ENCODE data around the gene ORM2. TPM values are rescaled to one million over a fixed set of nuclear protein-coding genes. Genes with fewer than 3 reads are reported as not detected.

Gene ORM2
- total and polyA plus RNA-seq, 9 donors: 0.33 to 0.40 (median 0.36) TPM; not detected in 6

GRCh38 chr9:114341152-114341830, 11.6 kb downstream of the ORM2 start:
- no peak overlapping the region for H3K4me3 ChIP-seq (ENCODE audit: low read length)
- no peaks in the 10 kb centered on the region for H3K9me3 ChIP-seq (replicated peaks; ENCODE audit: control insufficient read depth, low read depth, low read length)
- no peak overlapping the region for H3K27ac ChIP-seq (ENCODE audit: low read length)
- DNase-seq: no peak
- WGBS (ENCODE audit: insufficient coverage): 83% methylated on average over 9 of the region's 12 CpGs
- H3K36me3 ChIP-seq (ENCODE audit: control insufficient read depth, insufficient read depth, low read length): peaks cover 78% of the 10 kb centered on the region
- H3K27me3 ChIP-seq (ENCODE audit: control insufficient read depth, insufficient read depth, low read length): no peaks in the 10 kb centered on the region
- H3K4me1 ChIP-seq (ENCODE audit: control insufficient read depth, insufficient read depth, low read length): no peaks in the 10 kb centered on the region

GRCh38 chr9:114341991-114342390, 12.3 kb downstream of the ORM2 start:
- WGBS (ENCODE audit: insufficient coverage): 89% methylated on average over 4 of the region's 4 CpGs
- no peaks in the 10 kb centered on the region for H3K4me1 ChIP-seq (ENCODE audit: control insufficient read depth, insufficient read depth, low read length)
- H3K27me3 ChIP-seq (ENCODE audit: control insufficient read depth, insufficient read depth, low read length): no peaks in the 10 kb centered on the region
- H3K9me3 ChIP-seq (replicated peaks; ENCODE audit: control insufficient read depth, low read depth, low read length): no peaks in the 10 kb centered on the region
- no peak overlapping the region for H3K27ac ChIP-seq (ENCODE audit: low read length)
- H3K4me3 ChIP-seq (ENCODE audit: low read length): no peak overlapping the region
- H3K36me3 ChIP-seq (ENCODE audit: control insufficient read depth, insufficient read depth, low read length): peaks cover 81% of the 10 kb centered on the region
- no peak for DNase-seq

- peaks cover 83% of the 10 kb centered on the region for H3K36me3 ChIP-seq (ENCODE audit: control insufficient read depth, insufficient read depth, low read length)
- H3K9me3 ChIP-seq (replicated peaks; ENCODE audit: control insufficient read depth, low read depth, low read length): no peaks in the 10 kb centered on the region
- no peaks in the 10 kb centered on the region for H3K27me3 ChIP-seq (ENCODE audit: control insufficient read depth, insufficient read depth, low read length)
- no peak overlapping the region for H3K4me3 ChIP-seq (ENCODE audit: low read length)
- H3K4me1 ChIP-seq (ENCODE audit: control insufficient read depth, insufficient read depth, low read length): no peaks in the 10 kb centered on the region
- H3K27ac ChIP-seq (ENCODE audit: low read length): no peak overlapping the region
- WGBS (ENCODE audit: insufficient coverage): 89% methylated on average over 3 of the region's 5 CpGs
- no peak for DNase-seq
Observed at GRCh38 chr9:114342755-114343440, 13.2 kb downstream of the ORM2 start.

- 93% methylated on average over 5 of the region's 9 CpGs for WGBS (ENCODE audit: insufficient coverage)
- peaks cover 83% of the 10 kb centered on the region for H3K36me3 ChIP-seq (ENCODE audit: control insufficient read depth, insufficient read depth, low read length)
- no peak for DNase-seq
Observed at GRCh38 chr9:114343471-114344187, 14.0 kb downstream of the ORM2 start.

GRCh38 chr9:114344188-114344566, 14.5 kb downstream of the ORM2 start:
- DNase-seq: no peak
- no peak overlapping the region for H3K4me3 ChIP-seq (ENCODE audit: low read length)
- H3K36me3 ChIP-seq (ENCODE audit: control insufficient read depth, insufficient read depth, low read length): peaks cover 83% of the 10 kb centered on the region
- H3K27me3 ChIP-seq (ENCODE audit: control insufficient read depth, insufficient read depth, low read length): no peaks in the 10 kb centered on the region
- H3K4me1 ChIP-seq (ENCODE audit: control insufficient read depth, insufficient read depth, low read length): no peaks in the 10 kb centered on the region
- no peak overlapping the region for H3K27ac ChIP-seq (ENCODE audit: low read length)
- no peaks in the 10 kb centered on the region for H3K9me3 ChIP-seq (replicated peaks; ENCODE audit: control insufficient read depth, low read depth, low read length)
- WGBS (ENCODE audit: insufficient coverage): 83% methylated on average over 4 of the region's 11 CpGs

More at GRCh38 chr9:114343471-114344187, 14.0 kb downstream of the ORM2 start:
- H3K4me3 ChIP-seq (ENCODE audit: low read length): no peak overlapping the region
- no peaks in the 10 kb centered on the region for H3K27me3 ChIP-seq (ENCODE audit: control insufficient read depth, insufficient read depth, low read length)
- H3K4me1 ChIP-seq (ENCODE audit: control insufficient read depth, insufficient read depth, low read length): no peaks in the 10 kb centered on the region
- H3K9me3 ChIP-seq (replicated peaks; ENCODE audit: control insufficient read depth, low read depth, low read length): no peaks in the 10 kb centered on the region
- H3K27ac ChIP-seq (ENCODE audit: low read length): no peak overlapping the region

- H3K4me1 ChIP-seq (ENCODE audit: control insufficient read depth, insufficient read depth, low read length): no peaks in the 10 kb centered on the region
- no peaks in the 10 kb centered on the region for H3K9me3 ChIP-seq (replicated peaks; ENCODE audit: control insufficient read depth, low read depth, low read length)
- no peaks in the 10 kb centered on the region for H3K27me3 ChIP-seq (ENCODE audit: control insufficient read depth, insufficient read depth, low read length)
- DNase-seq: no peak
- H3K4me3 ChIP-seq (ENCODE audit: low read length): no peak overlapping the region
- H3K36me3 ChIP-seq (ENCODE audit: control insufficient read depth, insufficient read depth, low read length): peaks cover 83% of the 10 kb centered on the region
- no CpG with 5 or more reads among the region's 3 CpGs for WGBS (ENCODE audit: insufficient coverage)
- H3K27ac ChIP-seq (ENCODE audit: low read length): no peak overlapping the region
Observed at GRCh38 chr9:114344692-114345091, 15.0 kb downstream of the ORM2 start.

- Histone ChIP-seq H3K36me3 (ENCODE audit: control insufficient read depth, insufficient read depth, low read length) (peaks cover 83% of the 10 kb centered on the region), H3K9me3 (replicated peaks; ENCODE audit: control insufficient read depth, low read depth, low read length) (no peaks in the 10 kb centered on the region), H3K27ac (ENCODE audit: low read length) (no peak overlapping the region), H3K4me3 (ENCODE audit: low read length) (no peak overlapping the region), H3K4me1 (ENCODE audit: control insufficient read depth, insufficient read depth, low read length) (no peaks in the 10 kb centered on the region), H3K27me3 (ENCODE audit: control insufficient read depth, insufficient read depth, low read length) (no peaks in the 10 kb centered on the region)
- DNase-seq: no peak
- 83% methylated on average over 3 of the region's 7 CpGs for WGBS (ENCODE audit: insufficient coverage)
Observed at GRCh38 chr9:114345493-114346065, 15.9 kb downstream of the ORM2 start.

GRCh38 chr9:114346146-114346545, 16.5 kb downstream of the ORM2 start:
- Histone ChIP-seq H3K4me3 (ENCODE audit: low read length) (no peak overlapping the region), H3K36me3 (ENCODE audit: control insufficient read depth, insufficient read depth, low read length) (peaks cover 82% of the 10 kb centered on the region), H3K9me3 (replicated peaks; ENCODE audit: control insufficient read depth, low read depth, low read length) (no peaks in the 10 kb centered on the region), H3K4me1 (ENCODE audit: control insufficient read depth, insufficient read depth, low read length) (no peaks in the 10 kb centered on the region), H3K27ac (ENCODE audit: low read length) (no peak overlapping the region), H3K27me3 (ENCODE audit: control insufficient read depth, insufficient read depth, low read length) (no peaks in the 10 kb centered on the region)
- no peak for DNase-seq
- whole genome bisulfite sequencing (ENCODE audit: insufficient coverage): 84% methylated on average over 6 of the region's 11 CpGs

- WGBS (ENCODE audit: insufficient coverage): 80% methylated on average over 12 of the region's 15 CpGs
- no peak overlapping the region for H3K27ac ChIP-seq (ENCODE audit: low read length)
- H3K4me1 ChIP-seq (ENCODE audit: control insufficient read depth, insufficient read depth, low read length): no peaks in the 10 kb centered on the region
- H3K27me3 ChIP-seq (ENCODE audit: control insufficient read depth, insufficient read depth, low read length): no peaks in the 10 kb centered on the region
- peaks cover 73% of the 10 kb centered on the region for H3K36me3 ChIP-seq (ENCODE audit: control insufficient read depth, insufficient read depth, low read length)
- DNase-seq: no peak
- H3K4me3 ChIP-seq (ENCODE audit: low read length): no peak overlapping the region
- no peaks in the 10 kb centered on the region for H3K9me3 ChIP-seq (replicated peaks; ENCODE audit: control insufficient read depth, low read depth, low read length)
Observed at GRCh38 chr9:114347675-114348074, 18.0 kb downstream of the ORM2 start.

All from muscle of leg (tissue), 11 donors.